Measurements from ENCODE around the gene HOXA5.

Gene HOXA5

GRCh38 chr7:27104341-27105058 lies 39.0 kb downstream of the HOXA5 start:
- DNase-seq, result no peak

GRCh38 chr7:27103489-27104226 lies 39.8 kb downstream of the HOXA5 start:
- DNase-seq, result no peak

- DNase-seq, result no peak
Measured at GRCh38 chr7:27102581-27103442, 40.7 kb downstream of the HOXA5 start, which contains the start of gene HOXA2. Gene HOXA2 (minus strand): TSS chr7:27102683. CDS start chr7:27102500, 183 bp downstream.

- DNase-seq, result no peak
Measured at GRCh38 chr7:27101957-27102580, 41.4 kb downstream of the HOXA5 start.

- DNase-seq, result no peak
Measured at GRCh38 chr7:27101171-27101956, 42.1 kb downstream of the HOXA5 start.

- no peak for DNase-seq
Measured at GRCh38 chr7:27100694-27101170, 42.7 kb downstream of the HOXA5 start.

- no peak for DNase-seq
Measured at GRCh38 chr7:27099453-27100370, 43.8 kb downstream of the HOXA5 start.

- no peak for DNase-seq
Measured at GRCh38 chr7:27098578-27099451, 44.7 kb downstream of the HOXA5 start.

GRCh38 chr7:27097686-27098577 lies 45.5 kb downstream of the HOXA5 start:
- DNase-seq, result no peak

- no peak for DNase-seq
Measured at GRCh38 chr7:27096768-27097514, 46.5 kb downstream of the HOXA5 start.

- peak; percentile 87 for DNase-seq
Measured at GRCh38 chr7:27095897-27096767, 47.3 kb downstream of the HOXA5 start, which contains the start of gene HOXA1. Gene HOXA1 (minus strand): TSS chr7:27096000. CDS start chr7:27095912, 88 bp downstream.

GRCh38 chr7:27095050-27095896 lies 48.2 kb downstream of the HOXA5 start:
- DNase-seq, result no peak

- DNase-seq, result no peak
Measured at GRCh38 chr7:27094304-27095049, 49.0 kb downstream of the HOXA5 start.

- no peak for DNase-seq
Measured at GRCh38 chr7:27093184-27093895, 50.1 kb downstream of the HOXA5 start.

Measured in kidney glomerular epithelial cell (primary cell).